ENCODE measurements around the gene CFAP68. TPM values are rescaled to one million over a fixed set of nuclear protein-coding genes. Genes with fewer than 3 reads are reported as not detected.

Gene CFAP68
- total and polyA plus RNA-seq, 2 of the 13 experiments (the other 11 are each of a cell fraction or from before 2014, with no cell fraction given) = 22.2 to 25.6 TPM

GRCh38 chr11:111933872-111934271 is 54.5 kb downstream of the CFAP68 start:
- Histone ChIP-seq H3K9ac (ENCODE audit: insufficient read depth, low read depth, low read length) (no peak overlapping the region), H3K4me3 (replicated peaks in 1 of 3; ENCODE audit: insufficient read depth in 1 of 3, low read depth in 2 of 3, low read length in 3 of 3) (no peak overlapping the region), H3K27ac (ENCODE audit: extremely low read length, insufficient read depth, low read length) (peak overlapping the region; percentile 90), H3K27me3 (ENCODE audit: control insufficient read depth in 1 of 2, insufficient read depth in 2 of 2, low read length in 2 of 2) (no peaks in the 10 kb centered on the region), H3K4me1 (ENCODE audit: insufficient read depth, low read length) (peaks cover 56% of the 10 kb centered on the region), H3K9me3 (ENCODE audit: low read length) (no peaks in the 10 kb centered on the region), H3K79me2 (ENCODE audit: insufficient read depth, low read length) (peaks cover 6% of the 10 kb centered on the region), H4K20me1 (ENCODE audit: insufficient read depth, low read length) (no peaks in the 10 kb centered on the region), H2AFZ (ENCODE audit: low read length) (no peak overlapping the region), H3K36me3 (replicated peaks in 1 of 2; ENCODE audit: control insufficient read depth in 1 of 2, insufficient read depth in 2 of 2, low read length in 2 of 2) (no peaks in the 10 kb centered on the region), H3K4me2 (ENCODE audit: low read depth, low read length) (peak overlapping the region; percentile 98; the same call in 1 of the 2 replicates)
- in situ Hi-C loops (cut with HindIII; ENCODE audit: extremely low pct_ligation_motif_present, low pct_unique_long_range_greater_than_20kb) = no loop called here
- FAIRE-seq = no peak
- POLR2A ChIA-PET = interaction anchor here (0.7 to 4.4 kb wide), 5 partner anchors 10 to 63 kb away, joined by 3 to 30 read pairs (median 5); partner anchors contain the start of gene C11orf52
- CTCF ChIA-PET (ENCODE audit: low intra/inter-chr PET ratio, low total read pairs) = no interaction called here
- 58% methylated on average over 1 of the region's 1 CpG for WGBS (ENCODE audit: low lambda C conversion rate)
- no peak for ATAC-seq
- BruUV-seq (replicated peaks) = no TSS peak
- DNase-seq (ENCODE audit: low spot score) = no peak
- intact Hi-C loops (cut with micrococcal nuclease; ENCODE audit: unreplicated experiment) = loop anchor here (5.0 to 10.0 kb wide), 2 partner anchors 91 to 138 kb away; partner anchors contain the start of genes DLAT, NKAPD1 and PIH1D2
- TF ChIP-seq SKI (IDR thresholded peaks at IDR 0.05; ENCODE audit: partially characterized antibody) (no peak), HMG20A (CRISPR knock-in tag; IDR thresholded peaks at IDR 0.05; ENCODE audit: borderline replicate concordance) (no peak), ZNF446 (CRISPR knock-in tag; IDR thresholded peaks at IDR 0.05) (no peak), ZNF143 (CRISPR knock-in tag; IDR thresholded peaks at IDR 0.05) (no peak), ZNF260 (CRISPR knock-in tag; IDR thresholded peaks at IDR 0.05; ENCODE audit: borderline replicate concordance, low read depth) (no peak), RFXANK (CRISPR knock-in tag; IDR thresholded peaks at IDR 0.05) (no peak), ASH2L (IDR thresholded peaks at IDR 0.05; ENCODE audit: insufficient read length, low read depth, low read length) (peak; percentile 25), IRF1 (CRISPR knock-in tag; IDR thresholded peaks at IDR 0.05; ENCODE audit: low read depth) (no peak), ZNF326 (CRISPR knock-in tag; IDR thresholded peaks at IDR 0.05; ENCODE audit: borderline replicate concordance) (no peak), RARA (CRISPR knock-in tag; IDR thresholded peaks at IDR 0.05) (0 out of 2 replicates have a peak, but pooled peaks have one; percentile 21), SOX5 (CRISPR knock-in tag; IDR thresholded peaks at IDR 0.05; ENCODE audit: borderline replicate concordance) (peak; percentile 18; the same call in 1 of the 2 replicates), FLYWCH1 (CRISPR knock-in tag; IDR thresholded peaks at IDR 0.05) (no peak), ZNF724P (CRISPR knock-in tag; IDR thresholded peaks at IDR 0.05; ENCODE audit: borderline replicate concordance) (no peak), ZBTB7B (CRISPR knock-in tag; IDR thresholded peaks at IDR 0.05) (no peak), ZNF256 (CRISPR knock-in tag; conservative IDR thresholded peaks at IDR 0.05) (no peak), ZNF639 (CRISPR knock-in tag; conservative IDR thresholded peaks at IDR 0.05) (no peak), HES4 (CRISPR knock-in tag; IDR thresholded peaks at IDR 0.05; ENCODE audit: borderline replicate concordance) (no peak), POLR2A (IDR thresholded peaks at IDR 0.05; ENCODE audit: insufficient read depth in 1 of 2, low read depth in 2 of 2, low read length in 2 of 2) (no peak), ARHGAP35 (CRISPR knock-in tag; IDR thresholded peaks at IDR 0.05; ENCODE audit: borderline replicate concordance) (no peak), NKX3-1 (CRISPR knock-in tag; IDR thresholded peaks at IDR 0.05) (no peak)
- TF ChIP-seq, protein P1, sequence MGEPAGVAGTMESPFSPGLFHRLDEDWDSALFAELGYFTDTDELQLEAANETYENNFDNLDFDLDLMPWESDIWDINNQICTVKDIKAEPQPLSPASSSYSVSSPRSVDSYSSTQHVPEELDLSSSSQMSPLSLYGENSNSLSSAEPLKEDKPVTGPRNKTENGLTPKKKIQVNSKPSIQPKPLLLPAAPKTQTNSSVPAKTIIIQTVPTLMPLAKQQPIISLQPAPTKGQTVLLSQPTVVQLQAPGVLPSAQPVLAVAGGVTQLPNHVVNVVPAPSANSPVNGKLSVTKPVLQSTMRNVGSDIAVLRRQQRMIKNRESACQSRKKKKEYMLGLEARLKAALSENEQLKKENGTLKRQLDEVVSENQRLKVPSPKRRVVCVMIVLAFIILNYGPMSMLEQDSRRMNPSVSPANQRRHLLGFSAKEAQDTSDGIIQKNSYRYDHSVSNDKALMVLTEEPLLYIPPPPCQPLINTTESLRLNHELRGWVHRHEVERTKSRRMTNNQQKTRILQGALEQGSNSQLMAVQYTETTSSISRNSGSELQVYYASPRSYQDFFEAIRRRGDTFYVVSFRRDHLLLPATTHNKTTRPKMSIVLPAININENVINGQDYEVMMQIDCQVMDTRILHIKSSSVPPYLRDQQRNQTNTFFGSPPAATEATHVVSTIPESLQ (CRISPR knock-in tag; conservative IDR thresholded peaks at IDR 0.05) = no peak
- TF ChIP-seq, protein P2, sequence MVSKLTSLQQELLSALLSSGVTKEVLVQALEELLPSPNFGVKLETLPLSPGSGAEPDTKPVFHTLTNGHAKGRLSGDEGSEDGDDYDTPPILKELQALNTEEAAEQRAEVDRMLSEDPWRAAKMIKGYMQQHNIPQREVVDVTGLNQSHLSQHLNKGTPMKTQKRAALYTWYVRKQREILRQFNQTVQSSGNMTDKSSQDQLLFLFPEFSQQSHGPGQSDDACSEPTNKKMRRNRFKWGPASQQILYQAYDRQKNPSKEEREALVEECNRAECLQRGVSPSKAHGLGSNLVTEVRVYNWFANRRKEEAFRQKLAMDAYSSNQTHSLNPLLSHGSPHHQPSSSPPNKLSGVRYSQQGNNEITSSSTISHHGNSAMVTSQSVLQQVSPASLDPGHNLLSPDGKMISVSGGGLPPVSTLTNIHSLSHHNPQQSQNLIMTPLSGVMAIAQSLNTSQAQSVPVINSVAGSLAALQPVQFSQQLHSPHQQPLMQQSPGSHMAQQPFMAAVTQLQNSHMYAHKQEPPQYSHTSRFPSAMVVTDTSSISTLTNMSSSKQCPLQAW (CRISPR knock-in tag; IDR thresholded peaks at IDR 0.05) = no peak
